ENCODE data around the gene FGFR4. TPM values are rescaled to one million over a fixed set of nuclear protein-coding genes. Genes with fewer than 3 reads are reported as not detected.
A peak's percentile ranks its signal among the peaks of the same experiment; 100 is the strongest.

Gene FGFR4
- total RNA-seq, 1 donor from 2014 or later: 109 TPM

DNA sequence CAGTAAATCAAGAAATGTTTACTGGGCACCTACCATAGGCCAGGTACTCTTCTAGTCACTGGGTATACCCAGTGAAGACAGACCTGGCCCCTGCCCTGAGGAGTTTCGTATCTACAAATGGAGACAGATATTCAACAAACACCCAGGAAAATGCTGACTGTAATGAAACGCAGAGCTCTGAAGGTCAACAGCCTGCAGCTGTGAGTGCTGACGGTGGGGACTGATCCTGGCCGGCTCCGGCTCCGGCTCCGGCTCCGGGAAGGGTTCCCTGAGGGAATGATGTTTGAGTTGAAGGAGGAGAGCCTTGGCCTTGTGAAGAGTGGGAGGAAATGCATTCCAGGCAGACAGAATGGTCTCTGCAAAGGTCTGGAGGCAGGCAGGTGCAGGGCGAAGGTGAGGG lies 23.1 kb downstream of the FGFR4 start:
- no peaks in the 10 kb centered on the region for H3K27me3 ChIP-seq
- no peak overlapping the region for H3K27ac ChIP-seq
- H3K9me3 ChIP-seq: no peaks in the 10 kb centered on the region
- ATAC-seq (no peak), DNase-seq (no peak)
- no peaks in the 10 kb centered on the region for H3K36me3 ChIP-seq
- H3K4me3 ChIP-seq: no peak overlapping the region
- peaks cover 9% of the 10 kb centered on the region for H3K4me1 ChIP-seq
- TF ChIP-seq, protein P1, sequence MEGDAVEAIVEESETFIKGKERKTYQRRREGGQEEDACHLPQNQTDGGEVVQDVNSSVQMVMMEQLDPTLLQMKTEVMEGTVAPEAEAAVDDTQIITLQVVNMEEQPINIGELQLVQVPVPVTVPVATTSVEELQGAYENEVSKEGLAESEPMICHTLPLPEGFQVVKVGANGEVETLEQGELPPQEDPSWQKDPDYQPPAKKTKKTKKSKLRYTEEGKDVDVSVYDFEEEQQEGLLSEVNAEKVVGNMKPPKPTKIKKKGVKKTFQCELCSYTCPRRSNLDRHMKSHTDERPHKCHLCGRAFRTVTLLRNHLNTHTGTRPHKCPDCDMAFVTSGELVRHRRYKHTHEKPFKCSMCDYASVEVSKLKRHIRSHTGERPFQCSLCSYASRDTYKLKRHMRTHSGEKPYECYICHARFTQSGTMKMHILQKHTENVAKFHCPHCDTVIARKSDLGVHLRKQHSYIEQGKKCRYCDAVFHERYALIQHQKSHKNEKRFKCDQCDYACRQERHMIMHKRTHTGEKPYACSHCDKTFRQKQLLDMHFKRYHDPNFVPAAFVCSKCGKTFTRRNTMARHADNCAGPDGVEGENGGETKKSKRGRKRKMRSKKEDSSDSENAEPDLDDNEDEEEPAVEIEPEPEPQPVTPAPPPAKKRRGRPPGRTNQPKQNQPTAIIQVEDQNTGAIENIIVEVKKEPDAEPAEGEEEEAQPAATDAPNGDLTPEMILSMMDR (IDR thresholded peaks at IDR 0.05): no peak
- intact Hi-C loops (cut with DNase I): no loop called here

DNA sequence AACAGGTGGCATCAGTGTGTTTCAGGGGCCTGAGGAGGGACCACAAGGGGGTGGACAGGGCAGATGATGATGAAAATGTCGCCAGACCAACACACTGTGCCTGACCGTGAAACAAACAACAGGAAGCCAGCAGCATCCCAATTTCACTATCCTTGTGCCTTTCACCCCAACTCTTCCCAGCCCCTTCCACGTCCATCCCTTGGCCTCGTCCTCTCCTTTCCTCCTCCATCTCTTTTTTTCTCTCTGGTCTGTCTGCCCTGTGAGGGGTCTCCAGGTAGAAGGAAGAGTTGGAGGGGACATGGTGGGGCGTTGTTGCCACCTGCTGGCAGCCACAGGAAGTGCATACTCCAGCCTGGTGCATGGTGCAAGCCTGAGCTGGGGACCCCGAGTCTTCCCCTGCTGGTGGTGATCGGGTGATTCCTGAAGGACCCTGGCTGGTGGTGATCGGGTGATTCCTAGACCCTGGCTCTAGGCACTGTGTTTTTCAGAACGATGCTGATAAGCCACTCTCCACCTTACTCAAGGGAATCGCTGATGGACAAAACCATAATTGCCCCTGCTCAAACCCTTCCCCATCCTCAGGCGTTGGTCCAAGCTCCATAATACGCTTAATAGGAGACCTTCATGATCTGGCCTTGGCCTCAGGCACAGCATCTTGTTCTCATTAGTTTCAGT lies 25.1 kb downstream of the FGFR4 start:
- DNase-seq (peak; percentile 79), ATAC-seq (peak; percentile 54)
- Histone ChIP-seq H3K27me3 (no peaks in the 10 kb centered on the region), H3K36me3 (no peaks in the 10 kb centered on the region), H3K9me3 (no peaks in the 10 kb centered on the region), H3K4me1 (peaks cover 19% of the 10 kb centered on the region), H3K4me3 (no peak overlapping the region), H3K27ac (no peak overlapping the region)
- intact Hi-C loops (cut with DNase I): no loop called here
- TF ChIP-seq, protein P1 (IDR thresholded peaks at IDR 0.05): peak; percentile 96

DNA sequence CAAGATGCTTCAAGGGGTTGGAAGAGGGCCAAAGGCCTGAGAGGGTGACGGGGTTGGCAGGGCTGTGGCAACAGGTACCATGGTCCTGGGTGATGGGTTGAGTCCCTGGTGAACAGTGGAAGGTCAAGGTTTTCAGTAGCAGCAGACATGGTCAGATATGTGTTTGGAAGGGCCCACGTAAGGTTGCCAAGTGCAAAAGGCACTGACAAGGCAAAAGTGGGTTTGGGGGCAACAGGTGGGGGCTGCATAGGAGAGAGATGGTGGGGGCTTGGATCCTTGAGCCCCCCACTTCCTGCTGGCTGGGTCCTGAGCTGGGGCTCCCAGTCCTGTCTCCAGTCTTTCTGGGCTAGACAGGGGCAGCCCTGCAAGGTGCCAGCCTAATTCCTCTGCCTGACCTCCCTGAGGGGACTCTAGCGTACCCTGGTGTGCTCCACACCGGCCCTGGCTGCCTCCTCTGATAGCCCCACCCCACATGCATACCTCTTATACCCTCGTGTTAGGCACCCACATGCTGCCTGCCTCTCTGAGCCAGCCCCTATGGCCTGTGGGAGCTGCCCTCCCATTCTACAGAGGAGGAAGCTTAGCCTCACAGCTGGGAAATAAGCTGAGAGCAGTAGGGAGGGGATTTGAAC lies 26.0 kb downstream of the FGFR4 start:
- intact Hi-C loops (cut with DNase I): no loop called here
- H3K4me1 ChIP-seq: peaks cover 19% of the 10 kb centered on the region
- TF ChIP-seq, protein P1 (IDR thresholded peaks at IDR 0.05): no peak

DNA sequence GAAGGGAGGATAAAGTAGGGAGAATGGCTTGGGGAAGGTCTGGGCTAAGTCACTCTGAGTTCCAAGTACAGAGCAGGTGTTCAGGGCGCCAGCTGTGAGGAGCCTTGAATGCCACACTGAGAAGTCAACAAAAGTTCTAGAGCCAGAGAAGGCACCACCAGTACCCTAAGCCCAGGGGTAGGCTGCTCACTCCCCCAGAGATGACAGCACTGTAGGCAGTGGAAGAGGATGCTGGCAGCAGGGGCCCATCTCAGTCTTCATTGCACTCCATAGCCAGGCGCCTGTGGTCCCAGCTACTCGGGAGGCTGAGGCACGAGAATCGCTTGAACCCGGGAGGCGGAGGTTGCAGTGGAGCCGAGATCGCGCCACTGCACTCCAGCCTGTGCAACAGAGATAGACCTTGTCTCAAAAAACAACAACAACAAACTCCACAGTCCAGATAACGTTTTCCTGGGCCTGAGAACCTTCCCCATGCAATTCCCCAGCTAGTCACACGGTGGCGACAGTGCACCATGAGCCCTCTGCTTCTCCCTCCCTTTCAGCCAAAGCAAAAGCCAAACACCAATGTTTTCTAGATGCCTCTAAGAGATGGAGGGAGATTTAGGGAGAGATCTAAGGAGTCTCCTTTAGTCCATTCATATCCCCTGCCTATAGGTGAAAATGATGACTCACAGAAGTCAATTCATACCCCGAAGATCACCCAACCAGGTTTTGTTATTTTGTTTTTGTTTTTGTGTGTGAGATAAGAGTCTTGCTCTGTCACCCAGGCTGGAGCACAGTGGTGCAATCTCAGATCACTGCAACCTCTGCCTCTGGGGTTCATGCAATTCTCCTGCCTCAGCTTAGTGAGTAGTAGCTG lies 27.1 kb downstream of the FGFR4 start:
- H3K27me3 ChIP-seq: no peaks in the 10 kb centered on the region
- intact Hi-C loops (cut with DNase I): no loop called here
- TF ChIP-seq, protein P1 (IDR thresholded peaks at IDR 0.05): peak; percentile 99
- ATAC-seq (peak; percentile 85), DNase-seq (peak; percentile 84)
- peaks cover 19% of the 10 kb centered on the region for H3K4me1 ChIP-seq
- H3K9me3 ChIP-seq: no peaks in the 10 kb centered on the region
- peak overlapping the region; percentile 29 for H3K4me3 ChIP-seq
- no peaks in the 10 kb centered on the region for H3K36me3 ChIP-seq
- H3K27ac ChIP-seq: peak overlapping the region; percentile 28

More for the DNA sequence above, 26.0 kb downstream of the FGFR4 start:
- ATAC-seq (no peak), DNase-seq (no peak)
- no peaks in the 10 kb centered on the region for H3K36me3 ChIP-seq
- no peaks in the 10 kb centered on the region for H3K27me3 ChIP-seq
- no peak overlapping the region for H3K27ac ChIP-seq
- H3K9me3 ChIP-seq: no peaks in the 10 kb centered on the region
- H3K4me3 ChIP-seq: no peak overlapping the region

DNA sequence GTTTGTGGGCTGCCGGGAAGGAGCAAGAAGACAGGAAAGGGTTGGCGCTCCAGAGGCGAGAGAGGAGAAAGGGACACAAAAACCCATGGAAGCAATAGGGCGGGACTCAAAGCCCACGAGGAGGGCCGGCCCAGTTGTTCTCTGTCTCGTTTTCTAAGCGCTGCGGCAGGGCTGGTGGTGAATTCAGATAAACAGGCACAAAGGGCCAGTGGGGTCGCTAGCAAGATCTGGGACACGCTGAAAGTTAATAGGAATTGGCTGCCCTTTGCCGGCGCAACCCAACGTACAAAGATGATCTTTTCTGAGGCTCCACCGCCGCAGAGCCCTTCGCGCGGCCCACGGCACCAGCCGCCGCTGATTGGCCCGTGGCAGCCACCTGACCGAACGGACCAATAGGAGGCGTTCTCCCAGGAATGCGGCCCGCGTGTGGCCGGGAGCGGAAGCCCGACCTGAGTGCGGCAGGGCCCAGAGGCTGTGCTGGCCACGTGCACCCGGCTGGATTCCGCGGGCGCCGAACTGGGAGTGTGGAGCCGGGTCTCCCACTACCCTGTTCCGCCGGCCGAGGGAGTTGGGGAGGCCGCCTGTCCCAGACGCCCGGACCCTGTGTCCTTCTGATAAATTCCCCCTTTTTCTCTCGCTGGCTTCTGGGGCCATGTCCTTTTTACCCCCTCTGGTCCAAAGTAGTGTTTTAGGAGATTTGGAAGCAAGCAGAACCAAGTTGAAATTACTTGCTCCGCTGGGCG lies 30.1 kb downstream of the FGFR4 start:
- H3K4me3 ChIP-seq: peak overlapping the region; percentile 39
- no peaks in the 10 kb centered on the region for H3K36me3 ChIP-seq
- peak overlapping the region; percentile 66 for H3K27ac ChIP-seq
- intact Hi-C loops (cut with DNase I): no loop called here
- H3K9me3 ChIP-seq: no peaks in the 10 kb centered on the region
- TF ChIP-seq, protein P1 (IDR thresholded peaks at IDR 0.05): no peak
- DNase-seq: peak; percentile 93
- no peaks in the 10 kb centered on the region for H3K27me3 ChIP-seq
- peak; percentile 96 for ATAC-seq
- peaks cover 19% of the 10 kb centered on the region for H3K4me1 ChIP-seq
